ENCODE measurements around the gene CECR2.
"Not testable (repeated sequence)": the region's sequence is repeated elsewhere in the genome, so short reads cannot be mapped to it uniquely, and the experiment has no call there.

CECR2 gene

GRCh38 chr22:17427528-17427927, 58.3 kb downstream of the CECR2 start:
- H3K4me3 ChIP-seq (ENCODE audit: low read depth, low read length); H2AK5ac ChIP-seq (ENCODE audit: low read length); H3K18ac ChIP-seq (ENCODE audit: low read length); H2BK120ac ChIP-seq (ENCODE audit: insufficient read depth, low read length, poor library complexity); H4K91ac ChIP-seq (ENCODE audit: low read depth, low read length); H3K4ac ChIP-seq (ENCODE audit: low read depth, low read length); H2AFZ ChIP-seq (ENCODE audit: insufficient read depth, low read length, poor library complexity); H3K14ac ChIP-seq (ENCODE audit: low read length); H3K27me3 ChIP-seq (ENCODE audit: insufficient read depth, low read length); H3K36me3 ChIP-seq (ENCODE audit: control insufficient read depth in 1 of 2, insufficient read depth in 2 of 2, low read length in 2 of 2); H4K8ac ChIP-seq (ENCODE audit: low read depth, low read length); H2BK12ac ChIP-seq (ENCODE audit: low read length); H3K9ac ChIP-seq (ENCODE audit: low read length); H4K12ac ChIP-seq (ENCODE audit: low read depth, low read length); H3K27ac ChIP-seq (ENCODE audit: low read depth, low read length); H2BK5ac ChIP-seq (ENCODE audit: low read depth, low read length, poor library complexity); H3K79me2 ChIP-seq (ENCODE audit: control insufficient read depth, insufficient read depth, low read length, poor library complexity); H3K9me3 ChIP-seq (ENCODE audit: insufficient read depth, low read depth, low read length); H3K4me2 ChIP-seq (ENCODE audit: low read length); H3K23ac ChIP-seq (ENCODE audit: low read length); H3K79me1 ChIP-seq (ENCODE audit: low read length); DNase-seq: not testable (repeated sequence)
- H3K4me1 ChIP-seq (ENCODE audit: control insufficient read depth in 1 of 2, insufficient read depth in 2 of 2, low read length in 2 of 2): peaks cover 4 to 10% of the 10 kb centered on the region in 2 experiments
- WGBS (ENCODE audit: extremely low coverage, insufficient coverage, insufficient read length): no CpG with 5 or more reads among the region's 6 CpGs

- Histone ChIP-seq H3K27me3 (ENCODE audit: insufficient read depth, low read length) (no peaks in the 10 kb centered on the region), H2BK120ac (ENCODE audit: insufficient read depth, low read length, poor library complexity) (no peak overlapping the region), H2AK5ac (ENCODE audit: low read length) (no peak overlapping the region), H3K4ac (ENCODE audit: low read depth, low read length) (no peak overlapping the region), H3K79me2 (ENCODE audit: control insufficient read depth, insufficient read depth, low read length, poor library complexity) (no peaks in the 10 kb centered on the region), H2AFZ (ENCODE audit: insufficient read depth, low read length, poor library complexity) (no peak overlapping the region), H2BK5ac (ENCODE audit: low read depth, low read length, poor library complexity) (no peak overlapping the region), H3K18ac (ENCODE audit: low read length) (no peak overlapping the region), H3K27ac (ENCODE audit: low read depth, low read length) (no peak overlapping the region), H4K91ac (ENCODE audit: low read depth, low read length) (no peak overlapping the region), H3K9ac (ENCODE audit: low read length) (no peak overlapping the region), H3K4me3 (ENCODE audit: low read depth, low read length) (no peak overlapping the region), H4K8ac (ENCODE audit: low read depth, low read length) (no peak overlapping the region), H4K12ac (ENCODE audit: low read depth, low read length) (no peak overlapping the region), H3K9me3 (ENCODE audit: insufficient read depth, low read depth, low read length) (no peaks in the 10 kb centered on the region), H3K4me2 (ENCODE audit: low read length) (no peak overlapping the region), H3K23ac (ENCODE audit: low read length) (no peak overlapping the region), H3K36me3 (ENCODE audit: control insufficient read depth in 1 of 2, insufficient read depth in 2 of 2, low read length in 2 of 2) (no peaks in the 10 kb centered on the region), H3K79me1 (ENCODE audit: low read length) (no peaks in the 10 kb centered on the region), H3K14ac (ENCODE audit: low read length) (no peak overlapping the region), H2BK12ac (ENCODE audit: low read length) (no peak overlapping the region), H3K4me1 (ENCODE audit: control insufficient read depth in 1 of 2, insufficient read depth in 2 of 2, low read length in 2 of 2) (peaks cover 0 to 11% of the 10 kb centered on the region in 2 experiments)
- no CpG with 5 or more reads among the region's 1 CpG for WGBS (ENCODE audit: extremely low coverage, insufficient coverage, insufficient read length)
- no peak for DNase-seq
These were observed 60.3 kb downstream of the CECR2 start for GRCh38 chr22:17429516-17429915.

GRCh38 chr22:17430412-17430811, 61.2 kb downstream of the CECR2 start:
- Histone ChIP-seq H3K23ac (ENCODE audit: low read length) (peak overlapping the region; percentile 5), H3K4ac (ENCODE audit: low read depth, low read length) (no peak overlapping the region), H3K18ac (ENCODE audit: low read length) (no peak overlapping the region), H4K8ac (ENCODE audit: low read depth, low read length) (no peak overlapping the region), H4K12ac (ENCODE audit: low read depth, low read length) (no peak overlapping the region), H3K27me3 (ENCODE audit: insufficient read depth, low read length) (no peaks in the 10 kb centered on the region), H3K79me2 (ENCODE audit: control insufficient read depth, insufficient read depth, low read length, poor library complexity) (no peaks in the 10 kb centered on the region), H2BK5ac (ENCODE audit: low read depth, low read length, poor library complexity) (no peak overlapping the region), H3K27ac (ENCODE audit: low read depth, low read length) (no peak overlapping the region), H3K79me1 (ENCODE audit: low read length) (no peaks in the 10 kb centered on the region), H3K4me2 (ENCODE audit: low read length) (no peak overlapping the region), H3K14ac (ENCODE audit: low read length) (no peak overlapping the region), H2BK12ac (ENCODE audit: low read length) (no peak overlapping the region), H2AK5ac (ENCODE audit: low read length) (no peak overlapping the region), H3K4me1 (ENCODE audit: control insufficient read depth in 1 of 2, insufficient read depth in 2 of 2, low read length in 2 of 2) (peaks cover 0 to 15% of the 10 kb centered on the region in 2 experiments), H3K4me3 (ENCODE audit: low read depth, low read length) (no peak overlapping the region), H2AFZ (ENCODE audit: insufficient read depth, low read length, poor library complexity) (no peak overlapping the region), H3K9me3 (ENCODE audit: insufficient read depth, low read depth, low read length) (no peaks in the 10 kb centered on the region), H4K91ac (ENCODE audit: low read depth, low read length) (no peak overlapping the region), H3K36me3 (ENCODE audit: control insufficient read depth in 1 of 2, insufficient read depth in 2 of 2, low read length in 2 of 2) (no peaks in the 10 kb centered on the region), H2BK120ac (ENCODE audit: insufficient read depth, low read length, poor library complexity) (no peak overlapping the region), H3K9ac (ENCODE audit: low read length) (no peak overlapping the region)
- no peak for DNase-seq

GRCh38 chr22:17431179-17431578, 61.9 kb downstream of the CECR2 start:
- H2BK120ac ChIP-seq (ENCODE audit: insufficient read depth, low read length, poor library complexity): no peak overlapping the region
- H3K4ac ChIP-seq (ENCODE audit: low read depth, low read length): no peak overlapping the region
- H3K36me3 ChIP-seq (ENCODE audit: control insufficient read depth in 1 of 2, insufficient read depth in 2 of 2, low read length in 2 of 2): no peaks in the 10 kb centered on the region
- WGBS (ENCODE audit: extremely low coverage, insufficient coverage, insufficient read length): no CpG with 5 or more reads among the region's 1 CpG
- no peak overlapping the region for H3K9ac ChIP-seq (ENCODE audit: low read length)
- no peaks in the 10 kb centered on the region for H3K79me1 ChIP-seq (ENCODE audit: low read length)
- peaks cover 0 to 15% of the 10 kb centered on the region in 2 experiments for H3K4me1 ChIP-seq (ENCODE audit: control insufficient read depth in 1 of 2, insufficient read depth in 2 of 2, low read length in 2 of 2)
- no peak overlapping the region for H2BK12ac ChIP-seq (ENCODE audit: low read length)
- H4K8ac ChIP-seq (ENCODE audit: low read depth, low read length): no peak overlapping the region
- H4K12ac ChIP-seq (ENCODE audit: low read depth, low read length): no peak overlapping the region
- no peak overlapping the region for H3K4me3 ChIP-seq (ENCODE audit: low read depth, low read length)
- H3K23ac ChIP-seq (ENCODE audit: low read length): no peak overlapping the region
- H3K18ac ChIP-seq (ENCODE audit: low read length): no peak overlapping the region
- no peaks in the 10 kb centered on the region for H3K79me2 ChIP-seq (ENCODE audit: control insufficient read depth, insufficient read depth, low read length, poor library complexity)
- H3K27me3 ChIP-seq (ENCODE audit: insufficient read depth, low read length): no peaks in the 10 kb centered on the region
- no peak for DNase-seq
- H3K4me2 ChIP-seq (ENCODE audit: low read length): no peak overlapping the region
- no peak overlapping the region for H2AK5ac ChIP-seq (ENCODE audit: low read length)
- H3K9me3 ChIP-seq (ENCODE audit: insufficient read depth, low read depth, low read length): no peaks in the 10 kb centered on the region
- no peak overlapping the region for H3K14ac ChIP-seq (ENCODE audit: low read length)
- no peak overlapping the region for H3K27ac ChIP-seq (ENCODE audit: low read depth, low read length)
- no peak overlapping the region for H2BK5ac ChIP-seq (ENCODE audit: low read depth, low read length, poor library complexity)
- no peak overlapping the region for H2AFZ ChIP-seq (ENCODE audit: insufficient read depth, low read length, poor library complexity)
- no peak overlapping the region for H4K91ac ChIP-seq (ENCODE audit: low read depth, low read length)
